Measurements from ENCODE around the gene EDEM1.

DNA sequence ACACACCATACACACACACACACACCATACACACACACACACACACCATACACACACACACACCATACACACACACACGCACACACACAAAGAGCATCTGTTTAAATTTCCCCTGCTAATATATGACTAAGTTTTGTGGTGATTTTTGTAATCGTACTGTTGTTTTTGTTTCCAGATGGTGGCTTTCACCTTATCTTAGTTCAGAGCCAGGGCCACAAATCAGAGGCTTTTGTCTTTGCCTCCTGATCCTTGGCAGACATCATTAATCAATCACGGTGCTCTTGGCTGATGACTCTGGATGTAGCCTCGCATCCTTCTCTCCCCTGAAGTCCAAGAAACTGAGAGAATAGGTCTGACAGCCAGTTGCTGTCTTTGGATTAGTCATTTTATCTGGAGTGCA, 52.1 kb downstream of the EDEM1 start:
- TF ChIP-seq, protein P1, sequence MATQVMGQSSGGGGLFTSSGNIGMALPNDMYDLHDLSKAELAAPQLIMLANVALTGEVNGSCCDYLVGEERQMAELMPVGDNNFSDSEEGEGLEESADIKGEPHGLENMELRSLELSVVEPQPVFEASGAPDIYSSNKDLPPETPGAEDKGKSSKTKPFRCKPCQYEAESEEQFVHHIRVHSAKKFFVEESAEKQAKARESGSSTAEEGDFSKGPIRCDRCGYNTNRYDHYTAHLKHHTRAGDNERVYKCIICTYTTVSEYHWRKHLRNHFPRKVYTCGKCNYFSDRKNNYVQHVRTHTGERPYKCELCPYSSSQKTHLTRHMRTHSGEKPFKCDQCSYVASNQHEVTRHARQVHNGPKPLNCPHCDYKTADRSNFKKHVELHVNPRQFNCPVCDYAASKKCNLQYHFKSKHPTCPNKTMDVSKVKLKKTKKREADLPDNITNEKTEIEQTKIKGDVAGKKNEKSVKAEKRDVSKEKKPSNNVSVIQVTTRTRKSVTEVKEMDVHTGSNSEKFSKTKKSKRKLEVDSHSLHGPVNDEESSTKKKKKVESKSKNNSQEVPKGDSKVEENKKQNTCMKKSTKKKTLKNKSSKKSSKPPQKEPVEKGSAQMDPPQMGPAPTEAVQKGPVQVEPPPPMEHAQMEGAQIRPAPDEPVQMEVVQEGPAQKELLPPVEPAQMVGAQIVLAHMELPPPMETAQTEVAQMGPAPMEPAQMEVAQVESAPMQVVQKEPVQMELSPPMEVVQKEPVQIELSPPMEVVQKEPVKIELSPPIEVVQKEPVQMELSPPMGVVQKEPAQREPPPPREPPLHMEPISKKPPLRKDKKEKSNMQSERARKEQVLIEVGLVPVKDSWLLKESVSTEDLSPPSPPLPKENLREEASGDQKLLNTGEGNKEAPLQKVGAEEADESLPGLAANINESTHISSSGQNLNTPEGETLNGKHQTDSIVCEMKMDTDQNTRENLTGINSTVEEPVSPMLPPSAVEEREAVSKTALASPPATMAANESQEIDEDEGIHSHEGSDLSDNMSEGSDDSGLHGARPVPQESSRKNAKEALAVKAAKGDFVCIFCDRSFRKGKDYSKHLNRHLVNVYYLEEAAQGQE (IDR thresholded peaks at IDR 0.05; ENCODE audit: borderline replicate concordance): no peak
- no peak for TF ChIP-seq SMC3 (conservative IDR thresholded peaks at IDR 0.05; ENCODE audit: poor library complexity)
- TF ChIP-seq, protein P2, sequence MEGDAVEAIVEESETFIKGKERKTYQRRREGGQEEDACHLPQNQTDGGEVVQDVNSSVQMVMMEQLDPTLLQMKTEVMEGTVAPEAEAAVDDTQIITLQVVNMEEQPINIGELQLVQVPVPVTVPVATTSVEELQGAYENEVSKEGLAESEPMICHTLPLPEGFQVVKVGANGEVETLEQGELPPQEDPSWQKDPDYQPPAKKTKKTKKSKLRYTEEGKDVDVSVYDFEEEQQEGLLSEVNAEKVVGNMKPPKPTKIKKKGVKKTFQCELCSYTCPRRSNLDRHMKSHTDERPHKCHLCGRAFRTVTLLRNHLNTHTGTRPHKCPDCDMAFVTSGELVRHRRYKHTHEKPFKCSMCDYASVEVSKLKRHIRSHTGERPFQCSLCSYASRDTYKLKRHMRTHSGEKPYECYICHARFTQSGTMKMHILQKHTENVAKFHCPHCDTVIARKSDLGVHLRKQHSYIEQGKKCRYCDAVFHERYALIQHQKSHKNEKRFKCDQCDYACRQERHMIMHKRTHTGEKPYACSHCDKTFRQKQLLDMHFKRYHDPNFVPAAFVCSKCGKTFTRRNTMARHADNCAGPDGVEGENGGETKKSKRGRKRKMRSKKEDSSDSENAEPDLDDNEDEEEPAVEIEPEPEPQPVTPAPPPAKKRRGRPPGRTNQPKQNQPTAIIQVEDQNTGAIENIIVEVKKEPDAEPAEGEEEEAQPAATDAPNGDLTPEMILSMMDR (IDR thresholded peaks at IDR 0.05; ENCODE audit: poor library complexity, severe bottlenecking): no peak
- no peak for TF ChIP-seq POLR2AphosphoS5 (IDR thresholded peaks at IDR 0.05)
- TF ChIP-seq TAF1 (IDR thresholded peaks at IDR 0.05; ENCODE audit: low read depth): no peak
